ENCODE data around the gene NEU2.

- no peak for TF ChIP-seq CTCF (IDR thresholded peaks at IDR 0.05 in 8 of 11, conservative IDR thresholded peaks at IDR 0.05 in 3 of 11)
- peak in 2 of 3 donors; percentile 16 to 34 for TF ChIP-seq POLR2AphosphoS5 (IDR thresholded peaks at IDR 0.05)
Measured at GRCh38 chr2:233080836-233081229, 48.4 kb downstream of the NEU2 start.

Measured in spleen (tissue), 7 donors.